HG03064 (cell line): ENCODE measurements around the gene DSTN.
A peak's percentile ranks its signal among the peaks of the same experiment; 100 is the strongest.

ENCODE experiments used
- ATAC-seq: cut with Tn5 transposase; IDR thresholded peaks from one replicate; pipeline ENCODE4 v1.9.1; 2021; ENCODE audit warnings: low read depth; ENCODE audit not compliant: unreplicated experiment

Gene DSTN

GRCh38 chr20:17543531-17544131, 26.2 kb upstream of the DSTN start:
- ATAC-seq, result no peak

- ATAC-seq, result no peak
Measured at GRCh38 chr20:17545127-17545526, 24.7 kb upstream of the DSTN start.

- no peak for ATAC-seq
Measured at GRCh38 chr20:17549131-17549530, 20.7 kb upstream of the DSTN start.

GRCh38 chr20:17555106-17555505, 14.8 kb upstream of the DSTN start:
- no peak for ATAC-seq

GRCh38 chr20:17556837-17557674, 12.8 kb upstream of the DSTN start:
- no peak for ATAC-seq

- ATAC-seq, result no peak
Measured at GRCh38 chr20:17557675-17558006, 12.2 kb upstream of the DSTN start.

GRCh38 chr20:17558154-17558940, 11.5 kb upstream of the DSTN start:
- ATAC-seq, result no peak

GRCh38 chr20:17558941-17559304, 11.0 kb upstream of the DSTN start:
- no peak for ATAC-seq

- no peak for ATAC-seq
Measured at GRCh38 chr20:17559338-17559737, 10.5 kb upstream of the DSTN start.

- no peak for ATAC-seq
Measured at GRCh38 chr20:17560344-17561074, 9.4 kb upstream of the DSTN start.

- no peak for ATAC-seq
Measured at GRCh38 chr20:17562804-17563305, 7.0 kb upstream of the DSTN start.

GRCh38 chr20:17565169-17565845, 4.6 kb upstream of the DSTN start:
- ATAC-seq, result no peak

- ATAC-seq, result no peak
Measured at GRCh38 chr20:17566345-17566744, 3.5 kb upstream of the DSTN start.

- ATAC-seq, result no peak
Measured at GRCh38 chr20:17568045-17568788, 1.7 kb upstream of the DSTN start.

GRCh38 chr20:17568972-17569521, 828 bp upstream of the DSTN start:
- no peak for ATAC-seq

GRCh38 chr20:17570347-17571152, 675 bp downstream of the DSTN start:
- ATAC-seq, result peak; percentile 33

- no peak for ATAC-seq
Measured at GRCh38 chr20:17571153-17571527, 1.3 kb downstream of the DSTN start.

GRCh38 chr20:17572034-17572638, 2.3 kb downstream of the DSTN start:
- ATAC-seq, result no peak
